Spleen (tissue), 7 donors: ENCODE results near the gene RFX2.

Experiments
- POLR2A ChIP-seq, 3 donors: fragments of 450-650 bp; IDR thresholded peaks; one replicate each; pipeline ENCODE4 v1.5.1; 2017; ENCODE audit warnings: antibody characterized with exemption in 3 of 3, mild to moderate bottlenecking in 1 of 3
- POLR2AphosphoS5 ChIP-seq, 3 donors: sonication (generic); formaldehyde crosslinking; IDR thresholded peaks; one replicate each; pipeline ENCODE4 v1.5.1; 2017; ENCODE audit warnings: antibody characterized with exemption in 3 of 3
- TF ChIP-seq, protein P1 (sequence below), 11 experiments: fragments of 200-600 bp in 7 of 11; fragments of 450-650 bp in 4 of 11; sonication (generic) in 4 of 11; IDR thresholded peaks in 8 of 11; conservative IDR thresholded peaks in 3 of 11; 1 replicate in 7 of 11; 2 replicates in 4 of 11; pipeline versions ENCODE4 v1.4.0 to v1.8.0; 2016 to 2021; ENCODE audit warnings: antibody characterized with exemption in 11 of 11, inconsistent platforms in 4 of 11, mild to moderate bottlenecking in 1 of 11
- donor health status: DM: no; HTN: no; CAD: no; lungs with moderate emphysema.
- donor health status: DM: no; HTN: no; CAD: no.
- donor health status: DM: no; HTN: no; CAD: no.

DNA sequence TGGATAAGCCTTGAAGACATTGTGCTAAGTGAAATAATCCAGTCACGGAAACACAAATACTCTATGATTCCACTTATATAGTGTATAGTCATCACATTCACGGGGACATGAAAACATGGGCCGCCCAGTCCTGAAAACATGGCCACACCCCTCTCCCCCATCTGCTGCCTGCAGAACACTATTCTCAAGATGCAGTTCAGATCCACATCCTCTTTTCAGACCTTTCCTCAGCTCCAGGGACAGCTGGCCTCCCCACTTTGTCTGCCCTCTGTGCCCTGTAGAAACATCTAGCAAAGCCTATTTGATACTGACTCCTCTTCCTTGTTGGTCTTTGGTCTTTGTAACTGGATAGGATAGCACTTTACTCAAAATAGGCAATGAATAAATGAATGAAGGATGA, 8.3 kb downstream of the RFX2 start:
- TF ChIP-seq, protein P1, sequence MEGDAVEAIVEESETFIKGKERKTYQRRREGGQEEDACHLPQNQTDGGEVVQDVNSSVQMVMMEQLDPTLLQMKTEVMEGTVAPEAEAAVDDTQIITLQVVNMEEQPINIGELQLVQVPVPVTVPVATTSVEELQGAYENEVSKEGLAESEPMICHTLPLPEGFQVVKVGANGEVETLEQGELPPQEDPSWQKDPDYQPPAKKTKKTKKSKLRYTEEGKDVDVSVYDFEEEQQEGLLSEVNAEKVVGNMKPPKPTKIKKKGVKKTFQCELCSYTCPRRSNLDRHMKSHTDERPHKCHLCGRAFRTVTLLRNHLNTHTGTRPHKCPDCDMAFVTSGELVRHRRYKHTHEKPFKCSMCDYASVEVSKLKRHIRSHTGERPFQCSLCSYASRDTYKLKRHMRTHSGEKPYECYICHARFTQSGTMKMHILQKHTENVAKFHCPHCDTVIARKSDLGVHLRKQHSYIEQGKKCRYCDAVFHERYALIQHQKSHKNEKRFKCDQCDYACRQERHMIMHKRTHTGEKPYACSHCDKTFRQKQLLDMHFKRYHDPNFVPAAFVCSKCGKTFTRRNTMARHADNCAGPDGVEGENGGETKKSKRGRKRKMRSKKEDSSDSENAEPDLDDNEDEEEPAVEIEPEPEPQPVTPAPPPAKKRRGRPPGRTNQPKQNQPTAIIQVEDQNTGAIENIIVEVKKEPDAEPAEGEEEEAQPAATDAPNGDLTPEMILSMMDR (IDR thresholded peaks at IDR 0.05 in 8 of 11, conservative IDR thresholded peaks at IDR 0.05 in 3 of 11), result no peak
- no peak for TF ChIP-seq POLR2A (IDR thresholded peaks at IDR 0.05)
- TF ChIP-seq POLR2AphosphoS5 (IDR thresholded peaks at IDR 0.05), result no peak
